Measurements from ENCODE around the gene MICAL2. TPM values are rescaled to one million over a fixed set of nuclear protein-coding genes. Genes with fewer than 3 reads are reported as not detected.

The MICAL2 gene
- total and polyA plus RNA-seq, 2 of the 8 experiments (the other 6 are each of a cell fraction or from before 2014, with no cell fraction given): 1.3 to 4.1 TPM

GRCh38 chr11:12140186-12140793 lies 29.9 kb downstream of the MICAL2 start (continued):
- TF ChIP-seq, protein P1, sequence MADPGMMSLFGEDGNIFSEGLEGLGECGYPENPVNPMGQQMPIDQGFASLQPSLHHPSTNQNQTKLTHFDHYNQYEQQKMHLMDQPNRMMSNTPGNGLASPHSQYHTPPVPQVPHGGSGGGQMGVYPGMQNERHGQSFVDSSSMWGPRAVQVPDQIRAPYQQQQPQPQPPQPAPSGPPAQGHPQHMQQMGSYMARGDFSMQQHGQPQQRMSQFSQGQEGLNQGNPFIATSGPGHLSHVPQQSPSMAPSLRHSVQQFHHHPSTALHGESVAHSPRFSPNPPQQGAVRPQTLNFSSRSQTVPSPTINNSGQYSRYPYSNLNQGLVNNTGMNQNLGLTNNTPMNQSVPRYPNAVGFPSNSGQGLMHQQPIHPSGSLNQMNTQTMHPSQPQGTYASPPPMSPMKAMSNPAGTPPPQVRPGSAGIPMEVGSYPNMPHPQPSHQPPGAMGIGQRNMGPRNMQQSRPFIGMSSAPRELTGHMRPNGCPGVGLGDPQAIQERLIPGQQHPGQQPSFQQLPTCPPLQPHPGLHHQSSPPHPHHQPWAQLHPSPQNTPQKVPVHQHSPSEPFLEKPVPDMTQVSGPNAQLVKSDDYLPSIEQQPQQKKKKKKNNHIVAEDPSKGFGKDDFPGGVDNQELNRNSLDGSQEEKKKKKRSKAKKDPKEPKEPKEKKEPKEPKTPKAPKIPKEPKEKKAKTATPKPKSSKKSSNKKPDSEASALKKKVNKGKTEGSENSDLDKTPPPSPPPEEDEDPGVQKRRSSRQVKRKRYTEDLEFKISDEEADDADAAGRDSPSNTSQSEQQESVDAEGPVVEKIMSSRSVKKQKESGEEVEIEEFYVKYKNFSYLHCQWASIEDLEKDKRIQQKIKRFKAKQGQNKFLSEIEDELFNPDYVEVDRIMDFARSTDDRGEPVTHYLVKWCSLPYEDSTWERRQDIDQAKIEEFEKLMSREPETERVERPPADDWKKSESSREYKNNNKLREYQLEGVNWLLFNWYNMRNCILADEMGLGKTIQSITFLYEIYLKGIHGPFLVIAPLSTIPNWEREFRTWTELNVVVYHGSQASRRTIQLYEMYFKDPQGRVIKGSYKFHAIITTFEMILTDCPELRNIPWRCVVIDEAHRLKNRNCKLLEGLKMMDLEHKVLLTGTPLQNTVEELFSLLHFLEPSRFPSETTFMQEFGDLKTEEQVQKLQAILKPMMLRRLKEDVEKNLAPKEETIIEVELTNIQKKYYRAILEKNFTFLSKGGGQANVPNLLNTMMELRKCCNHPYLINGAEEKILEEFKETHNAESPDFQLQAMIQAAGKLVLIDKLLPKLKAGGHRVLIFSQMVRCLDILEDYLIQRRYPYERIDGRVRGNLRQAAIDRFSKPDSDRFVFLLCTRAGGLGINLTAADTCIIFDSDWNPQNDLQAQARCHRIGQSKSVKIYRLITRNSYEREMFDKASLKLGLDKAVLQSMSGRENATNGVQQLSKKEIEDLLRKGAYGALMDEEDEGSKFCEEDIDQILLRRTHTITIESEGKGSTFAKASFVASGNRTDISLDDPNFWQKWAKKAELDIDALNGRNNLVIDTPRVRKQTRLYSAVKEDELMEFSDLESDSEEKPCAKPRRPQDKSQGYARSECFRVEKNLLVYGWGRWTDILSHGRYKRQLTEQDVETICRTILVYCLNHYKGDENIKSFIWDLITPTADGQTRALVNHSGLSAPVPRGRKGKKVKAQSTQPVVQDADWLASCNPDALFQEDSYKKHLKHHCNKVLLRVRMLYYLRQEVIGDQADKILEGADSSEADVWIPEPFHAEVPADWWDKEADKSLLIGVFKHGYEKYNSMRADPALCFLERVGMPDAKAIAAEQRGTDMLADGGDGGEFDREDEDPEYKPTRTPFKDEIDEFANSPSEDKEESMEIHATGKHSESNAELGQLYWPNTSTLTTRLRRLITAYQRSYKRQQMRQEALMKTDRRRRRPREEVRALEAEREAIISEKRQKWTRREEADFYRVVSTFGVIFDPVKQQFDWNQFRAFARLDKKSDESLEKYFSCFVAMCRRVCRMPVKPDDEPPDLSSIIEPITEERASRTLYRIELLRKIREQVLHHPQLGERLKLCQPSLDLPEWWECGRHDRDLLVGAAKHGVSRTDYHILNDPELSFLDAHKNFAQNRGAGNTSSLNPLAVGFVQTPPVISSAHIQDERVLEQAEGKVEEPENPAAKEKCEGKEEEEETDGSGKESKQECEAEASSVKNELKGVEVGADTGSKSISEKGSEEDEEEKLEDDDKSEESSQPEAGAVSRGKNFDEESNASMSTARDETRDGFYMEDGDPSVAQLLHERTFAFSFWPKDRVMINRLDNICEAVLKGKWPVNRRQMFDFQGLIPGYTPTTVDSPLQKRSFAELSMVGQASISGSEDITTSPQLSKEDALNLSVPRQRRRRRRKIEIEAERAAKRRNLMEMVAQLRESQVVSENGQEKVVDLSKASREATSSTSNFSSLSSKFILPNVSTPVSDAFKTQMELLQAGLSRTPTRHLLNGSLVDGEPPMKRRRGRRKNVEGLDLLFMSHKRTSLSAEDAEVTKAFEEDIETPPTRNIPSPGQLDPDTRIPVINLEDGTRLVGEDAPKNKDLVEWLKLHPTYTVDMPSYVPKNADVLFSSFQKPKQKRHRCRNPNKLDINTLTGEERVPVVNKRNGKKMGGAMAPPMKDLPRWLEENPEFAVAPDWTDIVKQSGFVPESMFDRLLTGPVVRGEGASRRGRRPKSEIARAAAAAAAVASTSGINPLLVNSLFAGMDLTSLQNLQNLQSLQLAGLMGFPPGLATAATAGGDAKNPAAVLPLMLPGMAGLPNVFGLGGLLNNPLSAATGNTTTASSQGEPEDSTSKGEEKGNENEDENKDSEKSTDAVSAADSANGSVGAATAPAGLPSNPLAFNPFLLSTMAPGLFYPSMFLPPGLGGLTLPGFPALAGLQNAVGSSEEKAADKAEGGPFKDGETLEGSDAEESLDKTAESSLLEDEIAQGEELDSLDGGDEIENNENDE (IDR thresholded peaks at IDR 0.05; ENCODE audit: insufficient replicate concordance, low read length): no peak
- TF ChIP-seq ZNF274 (IDR thresholded peaks at IDR 0.05; ENCODE audit: borderline replicate concordance, extremely low read depth, low read length): no peak
- TF ChIP-seq, protein P2, sequence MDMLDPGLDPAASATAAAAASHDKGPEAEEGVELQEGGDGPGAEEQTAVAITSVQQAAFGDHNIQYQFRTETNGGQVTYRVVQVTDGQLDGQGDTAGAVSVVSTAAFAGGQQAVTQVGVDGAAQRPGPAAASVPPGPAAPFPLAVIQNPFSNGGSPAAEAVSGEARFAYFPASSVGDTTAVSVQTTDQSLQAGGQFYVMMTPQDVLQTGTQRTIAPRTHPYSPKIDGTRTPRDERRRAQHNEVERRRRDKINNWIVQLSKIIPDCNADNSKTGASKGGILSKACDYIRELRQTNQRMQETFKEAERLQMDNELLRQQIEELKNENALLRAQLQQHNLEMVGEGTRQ (IDR thresholded peaks at IDR 0.05; ENCODE audit: low read length): no peak
- TF ChIP-seq POLR2A (IDR thresholded peaks at IDR 0.05; ENCODE audit: control extremely low read depth in 1 of 2, low read depth in 2 of 2, low read length in 2 of 2): no peak
- no peak for TF ChIP-seq NRF1 (IDR thresholded peaks at IDR 0.05; ENCODE audit: low read depth, low read length)
- no peak for TF ChIP-seq HDAC6 (IDR thresholded peaks at IDR 0.05; ENCODE audit: low read depth, low read length)
- no peak for TF ChIP-seq NANOG (IDR thresholded peaks at IDR 0.05; ENCODE audit: insufficient read depth, low read depth, low read length, poor library complexity, severe bottlenecking)
- no peak for TF ChIP-seq JUN (IDR thresholded peaks at IDR 0.05; ENCODE audit: low read depth, low read length)

Data from H1 (cell line).